GM12878 (cell line): ENCODE data around the gene PIK3C2B. TPM values are rescaled to one million over a fixed set of nuclear protein-coding genes. Genes with fewer than 3 reads are reported as not detected.

Source experiments
- ATAC-seq: fragments of 200-7000 bp; cut with Tn5 transposase; 3 replicates; pipeline ENCODE4 v1.9.1; 2020; ENCODE audit warnings: mild to moderate bottlenecking, moderate library complexity
- BruUV-seq: library from RNA; stranded (reverse); fragments of 400-500 nt; replicated peaks from 2 replicates; lab custom pipeline; 2021; lab: Mats Ljungman, UMichigan
- CTCF ChIA-PET: fragments of 300-600 bp; sonication (Branson Sonifier 250); formaldehyde crosslinking; extraction: SDS; loops from one replicate; lab custom pipeline; 2021; ENCODE audit warnings: inconsistent platforms; lab: Yijun Ruan, JAX
- POLR2A ChIA-PET: fragments of 350-600 bp; formaldehyde crosslinking; extraction: SDS; loops from one replicate; lab custom pipeline; 2021; ENCODE audit warnings: inconsistent platforms; lab: Charles Lee
- RAD21 ChIA-PET: fragments of 300-600 bp; sonication (Branson Sonifier 250); formaldehyde crosslinking; loops from one replicate; lab custom pipeline; 2023; ENCODE audit warnings: antibody characterized with exemption; ENCODE audit not compliant: unreplicated experiment; lab: Charles Lee
- SMC1A ChIA-PET: fragments of 300-600 bp; sonication (Branson Sonifier 250); formaldehyde crosslinking; loops from one replicate; lab custom pipeline; 2023; ENCODE audit not compliant: unreplicated experiment, uncharacterized antibody; lab: Charles Lee
- DNase-seq: peaks from one replicate; pipeline ENCODE4 v3.0.0-alpha.2; 2011; ENCODE audit warnings: low read depth, low spot score
- FAIRE-seq: peaks from 3 replicates; lab custom pipeline; 2011; peaks lifted over from hg19 to GRCh38; lab: Jason Lieb, UNC
- H2AFZ ChIP-seq: 2 replicates; pipeline ENCODE4 v1.6.0; 2011; ENCODE audit warnings: low read depth, low read length, control low read depth; ENCODE audit not compliant: control insufficient read depth
- H3K27ac ChIP-seq: 2 replicates; pipeline ENCODE4 v1.5.1; 2011; ENCODE audit warnings: control low read depth; ENCODE audit not compliant: control insufficient read depth, insufficient read depth
- H3K27me3 ChIP-seq, 2 experiments: replicated peaks in 1 of 2; 2 replicates each; pipeline versions ENCODE4 v1.6.0 to v1.6.1; 2011; ENCODE audit warnings: low read length in 1 of 2; ENCODE audit not compliant: control insufficient read depth in 2 of 2, insufficient read depth in 2 of 2
- H3K36me3 ChIP-seq, 2 experiments: 2 replicates each; pipeline ENCODE4 v1.5.1; 2011; ENCODE audit warnings: low read length in 1 of 2; ENCODE audit not compliant: control insufficient read depth in 2 of 2, insufficient read depth in 2 of 2
- H3K4me1 ChIP-seq: 2 replicates; pipeline ENCODE4 v1.6.1; 2011; ENCODE audit warnings: mild to moderate bottlenecking, low read length, moderate library complexity, mixed read lengths; ENCODE audit not compliant: control insufficient read depth, insufficient read depth
- H3K4me2 ChIP-seq: 2 replicates; pipeline ENCODE4 v1.6.0; 2011; ENCODE audit warnings: control low read depth; ENCODE audit not compliant: control insufficient read depth, insufficient read depth
- H3K4me3 ChIP-seq: fragments of 200-600 bp; sonication (generic); 2 replicates; pipeline ENCODE4 v1.5.1; 2016
- H3K79me2 ChIP-seq: 2 replicates; pipeline ENCODE4 v1.6.0; 2011; ENCODE audit warnings: low read length; ENCODE audit not compliant: control insufficient read depth, insufficient read depth
- H3K9ac ChIP-seq: 2 replicates; pipeline ENCODE4 v1.8.0; 2011; ENCODE audit warnings: low read length, control low read depth, mixed read lengths; ENCODE audit not compliant: control insufficient read depth, insufficient read depth
- H3K9me3 ChIP-seq: replicated peaks from 3 replicates; pipeline ENCODE4 v1.5.1; 2011; ENCODE audit warnings: mild to moderate bottlenecking, low read length; ENCODE audit not compliant: control insufficient read depth, insufficient read depth
- H4K20me1 ChIP-seq: 2 replicates; pipeline ENCODE4 v1.6.0; 2011; ENCODE audit not compliant: control insufficient read depth, insufficient read depth
- CHD2 ChIP-seq: IDR thresholded peaks from 2 replicates; pipeline ENCODE4 v1.6.1; 2011; ENCODE audit warnings: low read depth, low read length, improper control_type of control experiment, borderline replicate concordance
- EP300 ChIP-seq, 2 experiments: fragments of 150-350 bp in 1 of 2; IDR thresholded peaks; 2 replicates each; pipeline ENCODE4 v1.6.1; 2011 to 2012; ENCODE audit warnings: low read depth in 2 of 2, low read length in 2 of 2, borderline replicate concordance in 1 of 2, improper control_type of control experiment in 1 of 2, inconsistent platforms in 1 of 2; ENCODE audit not compliant: control insufficient read depth in 1 of 2
- IKZF2 ChIP-seq, 2 experiments: fragments of 450-650 bp; IDR thresholded peaks; 2 replicates each; pipeline ENCODE4 v1.6.1; 2017; ENCODE audit warnings: mild to moderate bottlenecking in 2 of 2, moderate library complexity in 2 of 2
- KLF5 ChIP-seq: fragments of 450-650 bp; IDR thresholded peaks from 2 replicates; pipeline ENCODE4 v1.6.1; 2014; ENCODE audit warnings: mild to moderate bottlenecking; ENCODE audit not compliant: partially characterized antibody
- NR2C2 ChIP-seq: IDR thresholded peaks from 2 replicates; pipeline ENCODE4 v1.6.1; 2011; ENCODE audit warnings: borderline replicate concordance, low read depth; ENCODE audit not compliant: control insufficient read depth, insufficient read length
- NR2F1 ChIP-seq: fragments of 450-650 bp; conservative IDR thresholded peaks from 2 replicates; pipeline ENCODE4 v1.6.1; 2017; ENCODE audit warnings: mild to moderate bottlenecking
- PAX8 ChIP-seq: fragments of 450-650 bp; IDR thresholded peaks from 2 replicates; pipeline ENCODE4 v1.6.1; 2017; ENCODE audit warnings: mild to moderate bottlenecking, moderate library complexity
- WGBS: methylation state at CpG from one replicate; pipeline ENCODE4 v1.1.6; 2016; ENCODE audit warnings: low lambda C conversion rate; ENCODE audit not compliant: insufficient replicate concordance, insufficient coverage; ENCODE audit errors: missing lambda C conversion rate; 5-methylcytosine and 5-hydroxymethylcytosine counted together
- in situ Hi-C: fragments of 300-500 bp; cut with MboI; formaldehyde crosslinking; loops from 9 replicates; pipeline ENCODE4 v1.14.3; 2018; ENCODE audit warnings: mixed read lengths
- intact Hi-C: fragments of 100-400 bp; cut with micrococcal nuclease; formaldehyde crosslinking; loops from one replicate; pipeline ENCODE4 v1.14.2; 2022; ENCODE audit not compliant: unreplicated experiment
- polyA plus RNA-seq, 11 experiments: library from polyadenylated mRNA; depleted of rRNA in 4 of 11; unstranded in 6 of 11; stranded (reverse) in 5 of 11; fragments of >200 nt; fragmentation: Nextera tagmentation in 4 of 11; fragmentation: Illumina TruSeq in 1 of 11; extraction: Ambion mirVana in 4 of 11; extraction: Trizol in 1 of 11; gene quantifications; 1 replicate in 1 of 11; 2 replicates in 10 of 11; pipeline versions ENCODE4 v1.2.1 to v1.2.3, GENCODE V29; 2011 to 2016; ENCODE audit warnings: inconsistent platforms in 2 of 11, missing spikeins in 2 of 11, low read depth in 1 of 11
- total RNA-seq, 4 experiments: library from RNA; depleted of rRNA in 3 of 4; stranded (reverse); fragments of >200 nt in 3 of 4; fragmentation: Illumina TruSeq in 1 of 4; extraction: Trizol in 1 of 4; gene quantifications; 2 replicates each; pipeline versions ENCODE4 v1.2.1 to v1.2.3, GENCODE V29; 2013 to 2021

Gene PIK3C2B
- total and polyA plus RNA-seq, 10 of the 15 experiments (the other 5 are each of a cell fraction or from before 2014, with no cell fraction given) = 2.2 to 38.1 (median 11.4) TPM

DNA sequence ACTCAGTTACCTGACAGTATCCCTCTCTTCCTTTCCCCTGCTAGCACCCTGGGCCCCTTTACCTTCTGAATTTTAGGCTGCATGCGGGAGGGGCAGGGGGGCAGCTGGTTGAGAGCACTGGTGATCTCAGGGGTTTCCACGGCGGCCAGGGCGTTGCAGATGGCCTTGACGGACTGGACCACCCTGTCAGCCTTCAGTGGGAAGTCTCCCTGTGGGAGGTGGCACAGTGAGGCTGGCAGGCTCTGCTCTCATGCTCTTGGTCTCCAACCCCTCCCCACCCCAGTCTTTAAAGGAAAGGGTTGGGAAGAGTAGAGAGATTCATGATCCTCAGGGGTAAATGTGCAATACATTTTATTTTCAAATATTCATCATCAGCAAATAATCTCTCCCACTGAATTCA, 36.9 kb downstream of the PIK3C2B start:
- WGBS = 72% methylated on average over 5 of the region's 5 CpGs
- BruUV-seq = no TSS peak
- ChIA-PET CTCF (interaction anchor here (1.0 to 51.8 kb wide), 3 partner anchors 9 to 33 kb away, joined by 5 to 2021 read pairs (median 17); partner anchors contain the start of gene PIK3C2B), POLR2A (interaction anchor here (1.4 kb wide), 1 partner anchor 38 kb away, joined by 4 read pairs; no protein-coding TSS in a partner anchor), RAD21 (interaction anchor here (1.2 kb wide), 1 partner anchor 11 kb away, joined by 3 read pairs; no protein-coding TSS in a partner anchor), SMC1A (interaction anchor here (1.4 to 3.6 kb wide), 5 partner anchors 9 to 43 kb away, joined by 3 to 10 read pairs (median 6); no protein-coding TSS in a partner anchor)
- H4K20me1 ChIP-seq = no peaks in the 10 kb centered on the region
- no peaks in the 10 kb centered on the region for H3K79me2 ChIP-seq
- ATAC-seq = no peak
- H3K4me2 ChIP-seq = no peak overlapping the region
- intact Hi-C loops (no loop called here), in situ Hi-C loops (no loop called here)
- H3K27me3 ChIP-seq = no peaks in the 10 kb centered on the region
- FAIRE-seq = no peak
- H2AFZ ChIP-seq = no peak overlapping the region
- no peaks in the 10 kb centered on the region for H3K9me3 ChIP-seq
- H3K4me3 ChIP-seq = no peak overlapping the region
- TF ChIP-seq EP300 (IDR thresholded peaks at IDR 0.05; ENCODE audit: borderline replicate concordance in 1 of 2, control insufficient read depth in 1 of 2, low read depth in 2 of 2, low read length in 2 of 2) (no peak), IKZF2 (IDR thresholded peaks at IDR 0.05) (no peak), NR2C2 (no peak), NR2F1 (no peak), KLF5 (no peak), CHD2 (no peak), PAX8 (no peak)
- no peak for DNase-seq
- H3K27ac ChIP-seq = no peak overlapping the region
- H3K4me1 ChIP-seq = peaks cover 27% of the 10 kb centered on the region
- peaks cover 3 to 8% of the 10 kb centered on the region in 2 experiments for H3K36me3 ChIP-seq
- H3K9ac ChIP-seq = no peak overlapping the region
